ENCODE data around the gene JPH3. TPM values are rescaled to one million over a fixed set of nuclear protein-coding genes. Genes with fewer than 3 reads are reported as not detected.
"Not testable (repeated sequence)": the region's sequence is repeated elsewhere in the genome, so short reads cannot be mapped to it uniquely, and the experiment has no call there.

The JPH3 gene
- total RNA-seq, 1 donor from 2014 or later: not detected

DNA sequence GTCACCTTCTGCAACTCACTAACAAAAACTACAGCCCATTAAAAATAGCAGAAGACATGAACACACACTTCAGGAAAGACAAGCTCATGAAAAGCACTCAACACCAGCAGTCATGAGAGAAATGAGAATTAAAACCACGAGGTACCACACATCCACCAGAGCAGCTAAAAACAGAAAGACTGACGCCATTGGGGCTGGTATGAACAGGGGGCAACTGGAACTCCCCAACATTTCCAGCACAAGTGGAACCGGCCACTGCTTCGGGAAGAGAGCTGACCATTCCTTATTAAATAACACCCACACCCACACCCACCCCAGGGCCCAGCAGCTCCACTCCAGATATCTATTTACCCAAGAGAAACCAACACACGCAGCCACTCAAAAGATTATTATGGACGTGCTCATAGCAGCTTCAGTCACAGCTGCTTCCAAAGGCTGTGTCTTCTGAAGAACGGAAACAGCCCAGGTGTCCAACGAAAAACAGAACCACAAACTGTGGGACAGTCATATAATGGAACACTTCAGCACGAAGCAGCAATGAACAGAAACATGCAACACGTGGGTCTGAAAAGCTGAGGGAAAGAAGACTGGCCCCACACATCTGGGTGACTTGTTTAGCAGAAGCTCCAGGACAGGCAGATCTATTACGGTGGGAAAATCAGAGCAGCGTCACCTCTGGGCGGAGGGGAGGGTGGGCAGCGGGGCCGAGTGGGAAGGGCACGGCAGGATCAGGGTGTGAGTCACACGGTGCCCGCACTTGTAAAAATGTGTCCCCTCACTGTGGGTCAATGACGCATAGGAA, 122.4 kb downstream of the JPH3 start:
- Histone ChIP-seq H3K36me3 (ENCODE audit: control insufficient read depth, insufficient read depth, low read length) (peaks cover 14% of the 10 kb centered on the region), H3K4me3 (ENCODE audit: low read depth, low read length) (no peak overlapping the region), H3K27me3 (ENCODE audit: control insufficient read depth, insufficient read depth, low read length) (no peaks in the 10 kb centered on the region)
- peak; percentile 77 for FAIRE-seq
- TF ChIP-seq, protein P1, sequence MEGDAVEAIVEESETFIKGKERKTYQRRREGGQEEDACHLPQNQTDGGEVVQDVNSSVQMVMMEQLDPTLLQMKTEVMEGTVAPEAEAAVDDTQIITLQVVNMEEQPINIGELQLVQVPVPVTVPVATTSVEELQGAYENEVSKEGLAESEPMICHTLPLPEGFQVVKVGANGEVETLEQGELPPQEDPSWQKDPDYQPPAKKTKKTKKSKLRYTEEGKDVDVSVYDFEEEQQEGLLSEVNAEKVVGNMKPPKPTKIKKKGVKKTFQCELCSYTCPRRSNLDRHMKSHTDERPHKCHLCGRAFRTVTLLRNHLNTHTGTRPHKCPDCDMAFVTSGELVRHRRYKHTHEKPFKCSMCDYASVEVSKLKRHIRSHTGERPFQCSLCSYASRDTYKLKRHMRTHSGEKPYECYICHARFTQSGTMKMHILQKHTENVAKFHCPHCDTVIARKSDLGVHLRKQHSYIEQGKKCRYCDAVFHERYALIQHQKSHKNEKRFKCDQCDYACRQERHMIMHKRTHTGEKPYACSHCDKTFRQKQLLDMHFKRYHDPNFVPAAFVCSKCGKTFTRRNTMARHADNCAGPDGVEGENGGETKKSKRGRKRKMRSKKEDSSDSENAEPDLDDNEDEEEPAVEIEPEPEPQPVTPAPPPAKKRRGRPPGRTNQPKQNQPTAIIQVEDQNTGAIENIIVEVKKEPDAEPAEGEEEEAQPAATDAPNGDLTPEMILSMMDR (IDR thresholded peaks at IDR 0.05; ENCODE audit: insufficient read depth, low read length, severe bottlenecking): no peak
- no peak for DNase-seq (ENCODE audit: low read depth)

DNA sequence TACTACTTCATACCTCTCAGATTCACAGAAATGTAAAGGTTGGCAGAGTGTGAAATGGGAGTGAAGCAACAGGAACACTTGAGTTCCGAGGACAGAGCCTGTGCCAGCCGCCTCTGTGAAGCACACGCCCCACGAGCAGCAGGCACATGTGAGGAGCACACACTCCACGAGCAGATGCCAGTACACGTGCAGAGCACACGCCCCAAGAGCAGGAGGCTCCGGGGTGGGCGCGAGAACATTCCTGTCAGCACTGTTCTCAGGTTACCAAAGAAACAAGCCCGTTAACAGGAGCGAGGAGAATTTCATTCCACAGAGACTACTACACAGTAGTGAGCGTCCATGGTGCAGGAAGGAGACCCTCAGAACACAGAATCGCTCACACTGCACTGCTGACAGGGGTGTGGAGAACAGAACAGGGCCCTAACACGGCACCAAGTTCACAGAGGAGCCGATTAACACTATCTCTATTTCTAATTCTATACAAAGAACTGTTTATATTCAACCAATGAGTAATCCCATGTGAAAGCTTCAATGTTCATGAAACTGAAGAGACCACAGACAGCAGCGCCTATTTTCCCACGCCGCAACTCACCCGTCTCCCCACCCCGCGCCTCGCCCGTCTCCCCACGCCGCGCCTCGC, 123.4 kb downstream of the JPH3 start:
- FAIRE-seq: no peak
- H3K36me3 ChIP-seq (ENCODE audit: control insufficient read depth, insufficient read depth, low read length): peaks cover 16% of the 10 kb centered on the region
- no peak for DNase-seq (ENCODE audit: low read depth)

DNA sequence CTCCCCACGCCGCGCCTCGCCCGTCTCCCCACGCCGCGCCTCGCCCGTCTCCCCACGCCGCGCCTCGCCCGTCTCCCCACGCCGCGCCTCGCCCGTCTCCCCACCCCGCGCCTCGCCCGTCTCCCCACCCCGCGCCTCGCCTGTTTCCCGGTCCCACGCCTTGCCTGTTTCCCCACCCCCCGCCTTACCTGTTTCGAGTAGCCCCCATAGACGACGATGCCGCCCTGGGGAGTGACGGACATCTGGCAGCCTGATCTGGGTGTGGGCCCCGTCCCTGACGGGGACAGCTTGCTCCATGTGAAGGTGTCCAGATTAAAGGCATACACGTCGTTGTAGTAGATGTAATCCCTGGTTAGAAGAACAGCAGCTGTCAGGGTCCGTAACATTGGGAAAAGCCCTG, 124.3 kb downstream of the JPH3 start:
- H3K27me3 ChIP-seq (ENCODE audit: control insufficient read depth, insufficient read depth, low read length); DNase-seq (ENCODE audit: low read depth); FAIRE-seq; H3K4me3 ChIP-seq (ENCODE audit: low read depth, low read length): not testable (repeated sequence)
- H3K36me3 ChIP-seq (ENCODE audit: control insufficient read depth, insufficient read depth, low read length): peaks cover 18% of the 10 kb centered on the region

More for the DNA sequence above, 123.4 kb downstream of the JPH3 start:
- TF ChIP-seq, protein P1 (IDR thresholded peaks at IDR 0.05; ENCODE audit: insufficient read depth, low read length, severe bottlenecking): no peak
- no peaks in the 10 kb centered on the region for H3K27me3 ChIP-seq (ENCODE audit: control insufficient read depth, insufficient read depth, low read length)
- no peak overlapping the region for H3K4me3 ChIP-seq (ENCODE audit: low read depth, low read length)

DNA sequence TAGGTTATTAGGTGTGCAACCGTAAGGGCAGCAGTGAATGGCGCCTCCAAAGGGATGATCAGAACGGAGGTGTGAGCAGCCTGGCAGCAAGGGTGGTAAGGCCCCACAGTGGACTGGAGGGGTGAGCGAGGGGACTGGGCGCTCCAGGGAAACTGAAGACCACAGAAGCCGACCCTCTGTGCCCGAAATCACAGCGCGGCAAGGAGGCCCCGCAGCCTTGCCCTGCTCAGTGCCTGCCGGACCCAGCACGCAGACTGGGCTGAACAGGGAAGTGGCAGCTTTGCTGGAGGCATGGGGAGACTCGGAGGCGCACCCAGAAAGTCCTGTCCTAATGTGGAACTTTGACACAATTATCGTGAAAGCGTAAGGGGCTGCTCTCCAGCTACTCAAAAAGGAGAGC, 125.0 kb downstream of the JPH3 start:
- DNase-seq (ENCODE audit: low read depth) (no peak), FAIRE-seq (no peak)
- H3K36me3 ChIP-seq (ENCODE audit: control insufficient read depth, insufficient read depth, low read length): peaks cover 21% of the 10 kb centered on the region
- no peak overlapping the region for H3K4me3 ChIP-seq (ENCODE audit: low read depth, low read length)
- TF ChIP-seq, protein P1 (IDR thresholded peaks at IDR 0.05; ENCODE audit: insufficient read depth, low read length, severe bottlenecking): no peak
- H3K27me3 ChIP-seq (ENCODE audit: control insufficient read depth, insufficient read depth, low read length): no peaks in the 10 kb centered on the region

DNA sequence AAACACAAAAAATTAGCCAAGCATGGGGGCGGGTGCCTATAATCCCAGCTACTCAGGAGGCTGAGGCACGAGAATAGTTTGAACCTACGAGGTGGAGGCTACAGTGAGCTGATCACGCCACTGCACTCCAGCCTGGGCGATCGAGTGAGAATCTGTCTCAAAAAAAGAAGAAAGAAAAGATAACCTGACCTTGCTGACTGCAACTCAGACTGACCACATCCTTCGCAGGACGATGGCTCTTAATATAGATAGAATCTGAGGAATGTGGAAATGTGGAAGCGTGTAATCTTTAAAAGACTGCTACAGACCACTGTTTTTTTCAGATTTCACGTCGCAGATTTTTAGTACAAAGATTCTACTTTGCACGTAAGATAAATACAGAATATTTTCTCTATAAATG, 125.7 kb downstream of the JPH3 start:
- H3K36me3 ChIP-seq (ENCODE audit: control insufficient read depth, insufficient read depth, low read length): peaks cover 15% of the 10 kb centered on the region
- TF ChIP-seq, protein P1 (IDR thresholded peaks at IDR 0.05; ENCODE audit: insufficient read depth, low read length, severe bottlenecking): no peak
- no peak for FAIRE-seq
- no peak overlapping the region for H3K4me3 ChIP-seq (ENCODE audit: low read depth, low read length)
- no peak for DNase-seq (ENCODE audit: low read depth)
- no peaks in the 10 kb centered on the region for H3K27me3 ChIP-seq (ENCODE audit: control insufficient read depth, insufficient read depth, low read length)

DNA sequence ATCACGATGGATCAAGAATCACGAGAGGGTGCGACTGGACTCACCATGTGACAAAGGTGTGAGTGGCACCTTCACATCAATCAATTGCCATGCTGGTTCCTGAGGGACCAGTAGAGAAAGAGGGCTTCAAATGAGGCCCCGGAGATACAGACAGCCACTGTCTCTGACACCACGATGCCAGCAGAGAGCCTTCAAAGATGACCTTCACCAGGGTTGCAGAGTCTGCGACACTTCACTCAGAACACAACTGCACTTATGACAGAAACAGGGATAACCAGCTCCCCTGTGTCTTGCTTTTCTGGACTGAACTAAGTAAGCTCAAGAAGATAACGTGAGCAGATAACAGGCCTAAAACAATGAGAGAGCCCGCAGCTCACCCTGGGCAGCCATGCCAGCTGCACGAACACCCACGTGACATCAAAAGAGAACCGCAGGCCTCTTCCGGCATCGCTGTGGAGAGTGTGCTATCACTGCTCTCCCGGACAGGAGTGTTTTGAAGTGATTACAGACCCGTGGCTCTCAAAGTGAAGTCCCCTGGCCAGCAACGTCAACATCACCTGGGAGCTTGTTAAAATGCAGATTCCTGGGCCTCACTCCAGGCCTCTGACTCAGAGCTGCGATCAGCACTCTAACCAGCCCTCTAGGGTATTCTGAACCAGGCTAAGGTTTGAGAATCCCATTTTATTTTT, 127.1 kb downstream of the JPH3 start:
- DNase-seq (ENCODE audit: low read depth) (no peak), FAIRE-seq (no peak)
- Histone ChIP-seq H3K36me3 (ENCODE audit: control insufficient read depth, insufficient read depth, low read length) (peaks cover 15% of the 10 kb centered on the region), H3K27me3 (ENCODE audit: control insufficient read depth, insufficient read depth, low read length) (no peaks in the 10 kb centered on the region), H3K4me3 (ENCODE audit: low read depth, low read length) (no peak overlapping the region)
- TF ChIP-seq, protein P1 (IDR thresholded peaks at IDR 0.05; ENCODE audit: insufficient read depth, low read length, severe bottlenecking): no peak

All from bronchial epithelial cell (primary cell).